Stimulated activated CD4-positive, alpha-beta T cell treated with anti-CD3 and anti-CD28 coated beads, Interleukin-1b, Interleukin-23, amount 100 ng/mL, for 48 hours (primary cell): ENCODE measurements around the gene SPTBN1.
"Not testable (repeated sequence)": the region's sequence is repeated elsewhere in the genome, so short reads cannot be mapped to it uniquely, and the experiment has no call there.

Experiments used
- DNase-seq: peaks from one replicate; pipeline ENCODE4 v3.0.0-alpha.2; 2020

The SPTBN1 gene

DNA sequence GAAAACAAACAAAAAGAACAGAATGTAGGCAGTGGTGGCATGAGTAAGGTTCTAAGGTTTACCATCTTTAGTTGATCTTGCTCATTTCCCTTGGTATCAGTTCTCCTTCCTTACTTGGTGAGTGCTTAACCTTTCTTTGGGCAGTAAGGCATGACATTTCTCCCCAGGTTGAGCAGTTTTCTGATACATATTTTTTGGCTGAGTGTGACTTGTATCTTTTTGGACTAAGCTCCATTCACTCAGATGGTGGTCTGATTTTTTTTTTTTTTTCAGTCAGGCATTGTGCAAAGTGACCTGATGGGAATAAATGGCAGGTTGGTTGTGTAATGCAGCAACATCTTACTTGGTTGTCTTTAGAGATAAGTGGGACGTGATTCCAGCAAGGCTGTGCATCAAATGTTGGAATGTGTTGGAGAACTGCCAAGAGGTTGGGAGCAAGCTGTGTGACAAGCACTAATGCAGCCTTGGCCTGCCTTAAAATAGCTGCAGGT lies 15.1 kb downstream of the SPTBN1 start:
- no peak for DNase-seq

DNA sequence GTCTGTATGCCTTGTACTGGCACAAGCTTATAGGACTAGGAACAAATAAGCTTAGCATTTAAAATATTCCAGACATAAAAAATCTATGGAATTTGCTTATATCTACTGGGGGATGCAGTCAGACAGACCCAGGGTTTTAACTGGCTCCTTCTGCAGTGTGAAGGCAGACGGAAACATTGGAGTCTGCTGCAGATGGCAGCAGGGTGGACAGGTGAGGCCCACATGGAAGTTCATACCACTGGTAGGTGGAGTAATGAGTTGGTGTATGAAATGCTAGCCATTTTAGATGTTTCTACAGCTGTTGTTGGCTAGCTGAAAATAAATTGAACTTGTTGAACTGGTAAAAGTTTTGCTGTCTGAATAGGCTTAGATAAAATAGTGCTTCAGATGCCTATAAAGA lies 17.7 kb downstream of the SPTBN1 start:
- no peak for DNase-seq

GRCh38 chr2:54475285-54475684 lies 19.2 kb downstream of the SPTBN1 start:
- no peak for DNase-seq

DNA sequence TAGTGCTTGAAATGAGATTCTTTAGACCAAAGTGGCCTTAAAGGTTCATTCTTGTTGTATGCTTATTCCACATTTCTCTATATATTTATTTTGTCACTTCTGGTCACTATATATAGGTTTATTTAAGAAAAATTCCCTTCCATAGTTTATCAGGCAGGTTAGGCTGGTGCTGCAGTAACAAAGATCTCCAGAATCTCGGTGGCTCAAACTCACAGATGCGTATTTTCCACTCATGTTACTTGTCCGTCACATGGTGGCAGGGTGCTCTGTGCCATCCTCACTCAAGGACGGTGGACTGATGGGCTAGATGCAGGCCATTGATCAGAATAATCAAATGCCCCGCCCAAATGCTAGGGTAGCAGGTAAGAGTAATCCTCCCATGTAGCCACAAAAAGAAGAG lies 19.8 kb downstream of the SPTBN1 start:
- DNase-seq = no peak

- no peak for DNase-seq
Measured at GRCh38 chr2:54476852-54477251, 20.7 kb downstream of the SPTBN1 start.

GRCh38 chr2:54477896-54478295 lies 21.8 kb downstream of the SPTBN1 start:
- no peak for DNase-seq

DNA sequence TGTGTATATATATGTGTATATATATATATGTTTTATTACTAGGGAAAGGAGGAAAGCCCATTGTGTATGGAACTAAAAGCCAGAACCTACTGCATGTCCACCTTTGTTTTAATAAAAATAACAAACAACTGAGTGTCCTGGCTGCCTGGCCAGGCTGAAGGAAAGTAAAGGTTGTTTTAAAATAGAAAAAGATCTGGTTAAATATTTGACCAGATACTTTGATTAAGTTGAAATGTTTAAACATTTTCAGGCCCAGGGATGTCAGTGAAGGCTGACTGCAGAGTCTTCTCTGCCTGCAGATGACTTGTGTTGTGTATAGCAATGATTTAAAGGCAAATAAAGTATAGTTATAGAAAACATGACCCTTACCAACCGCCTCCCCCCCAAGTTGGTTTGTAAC lies 22.8 kb downstream of the SPTBN1 start:
- DNase-seq = no peak

GRCh38 chr2:54479424-54479823 lies 23.3 kb downstream of the SPTBN1 start:
- DNase-seq = no peak

GRCh38 chr2:54480025-54480424 lies 23.9 kb downstream of the SPTBN1 start:
- no peak for DNase-seq

DNA sequence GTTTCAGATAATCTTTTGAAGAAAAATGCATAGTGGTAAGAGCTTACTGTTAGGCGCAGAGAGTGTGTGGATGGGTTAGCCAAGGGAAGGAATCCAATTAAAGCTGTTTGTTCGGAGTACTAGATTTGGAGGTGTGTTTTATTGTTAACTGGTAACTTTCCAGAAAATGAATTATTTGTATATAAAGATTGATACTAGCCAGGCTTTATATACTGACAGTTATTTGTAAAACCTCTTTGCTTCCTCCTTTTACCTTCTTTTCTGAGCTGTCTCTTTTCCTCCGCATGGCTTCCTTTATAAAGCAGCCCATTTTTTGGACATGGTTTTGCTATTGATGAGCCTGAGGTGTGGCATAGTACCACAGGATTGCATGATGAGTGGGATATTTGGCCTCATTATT lies 25.6 kb downstream of the SPTBN1 start:
- DNase-seq = no peak

- no peak for DNase-seq
Measured at GRCh38 chr2:54482715-54483114, 26.6 kb downstream of the SPTBN1 start.

DNA sequence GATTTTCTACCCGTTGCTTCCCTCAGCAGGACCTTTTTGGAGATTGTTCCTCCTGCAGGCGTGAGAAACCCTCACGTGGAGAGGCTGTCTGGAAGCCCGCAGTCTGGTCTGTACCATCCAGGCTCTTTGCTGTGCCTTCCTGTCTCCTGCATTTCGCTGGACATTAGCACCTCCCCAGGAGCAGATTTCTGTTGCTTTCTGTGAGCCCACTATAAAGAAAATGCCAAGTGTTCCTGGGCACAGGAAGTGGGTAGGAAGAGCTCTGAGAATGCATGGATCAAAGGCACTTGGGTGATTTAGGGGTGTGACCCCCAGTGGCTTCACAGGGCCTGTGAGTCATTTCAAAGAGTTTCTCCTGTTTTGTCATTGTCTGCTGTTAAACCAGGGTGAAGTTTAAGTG lies 27.3 kb downstream of the SPTBN1 start:
- DNase-seq = no peak

DNA sequence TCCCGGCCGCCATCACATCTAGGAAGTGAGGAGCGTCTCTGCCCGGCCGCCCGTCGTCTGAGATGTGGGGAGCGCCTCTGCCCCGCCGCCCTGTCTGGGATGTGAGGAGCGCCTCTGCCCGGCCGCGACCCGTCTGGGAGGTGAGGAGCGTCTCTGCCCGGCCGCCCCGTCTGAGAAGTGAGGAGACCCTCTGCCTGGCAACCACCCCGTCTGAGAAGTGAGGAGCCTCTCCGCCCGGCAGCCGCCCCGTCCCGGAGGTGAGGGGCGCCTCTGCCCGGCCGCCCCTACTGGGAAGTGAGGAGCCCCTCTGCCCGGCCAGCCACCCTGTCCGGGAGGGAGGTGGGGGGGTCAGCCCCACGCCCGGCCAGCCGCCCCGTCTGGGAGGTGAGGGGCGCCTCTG lies 29.6 kb downstream of the SPTBN1 start:
- not testable (repeated sequence) for DNase-seq

GRCh38 chr2:54486766-54487165 lies 30.6 kb downstream of the SPTBN1 start:
- no peak for DNase-seq

DNA sequence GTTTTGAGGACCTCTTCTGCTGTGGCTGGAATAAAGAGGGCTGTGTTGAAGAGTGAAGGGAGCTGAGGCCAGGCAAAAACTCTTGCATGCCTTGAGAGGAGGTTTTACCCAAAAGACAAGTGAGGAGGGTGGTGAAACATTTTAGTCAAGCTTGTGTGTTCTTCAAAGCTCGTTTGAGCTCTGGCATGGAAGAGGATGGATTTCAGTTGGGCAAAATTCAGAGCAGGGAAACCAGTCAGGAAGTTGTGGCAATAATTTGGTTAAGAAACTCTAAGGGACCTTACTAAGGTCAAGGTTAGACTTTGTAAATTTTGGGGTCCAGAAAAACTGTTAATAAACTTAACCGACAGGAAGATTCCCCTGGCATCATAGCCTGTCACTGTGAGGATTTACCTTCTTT lies 34.7 kb downstream of the SPTBN1 start:
- no peak for DNase-seq

DNA sequence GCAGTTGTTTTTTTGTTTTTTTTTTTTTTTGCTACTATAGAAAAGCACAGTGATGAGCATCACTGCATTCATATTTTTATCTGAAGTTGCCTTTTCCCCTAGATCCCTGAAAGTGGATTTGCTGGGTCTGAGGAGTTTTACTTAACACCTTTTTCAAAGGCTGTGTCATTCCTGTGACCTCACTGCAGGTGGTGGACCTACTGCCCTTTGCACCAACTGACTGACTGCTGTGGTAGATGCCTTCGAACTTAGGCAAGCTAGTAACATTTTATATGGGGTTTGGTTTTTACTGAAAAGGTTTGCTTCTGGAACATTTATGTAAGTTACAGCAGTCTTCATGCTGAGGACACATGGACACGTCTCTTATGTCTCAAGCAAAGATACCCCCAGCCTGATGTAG lies 36.2 kb downstream of the SPTBN1 start:
- DNase-seq = no peak

DNA sequence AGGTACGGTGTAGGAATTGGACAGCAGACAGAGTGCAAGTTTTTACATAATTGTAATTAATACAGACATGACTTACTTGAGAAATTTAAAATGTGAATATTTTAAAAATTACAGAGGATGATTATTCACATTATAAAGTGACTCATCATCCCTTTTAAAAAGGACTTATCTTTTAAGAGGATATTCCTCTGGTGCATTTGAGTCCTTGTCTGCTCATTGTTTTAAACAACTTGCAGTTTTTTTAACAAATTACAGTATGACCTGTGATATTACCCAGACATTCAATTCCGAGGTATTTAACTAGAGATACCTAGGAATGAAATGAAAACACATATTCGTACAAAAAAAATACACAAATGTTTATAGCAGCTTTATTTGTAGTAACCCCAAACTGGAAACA lies 38.0 kb downstream of the SPTBN1 start:
- no peak for DNase-seq

DNA sequence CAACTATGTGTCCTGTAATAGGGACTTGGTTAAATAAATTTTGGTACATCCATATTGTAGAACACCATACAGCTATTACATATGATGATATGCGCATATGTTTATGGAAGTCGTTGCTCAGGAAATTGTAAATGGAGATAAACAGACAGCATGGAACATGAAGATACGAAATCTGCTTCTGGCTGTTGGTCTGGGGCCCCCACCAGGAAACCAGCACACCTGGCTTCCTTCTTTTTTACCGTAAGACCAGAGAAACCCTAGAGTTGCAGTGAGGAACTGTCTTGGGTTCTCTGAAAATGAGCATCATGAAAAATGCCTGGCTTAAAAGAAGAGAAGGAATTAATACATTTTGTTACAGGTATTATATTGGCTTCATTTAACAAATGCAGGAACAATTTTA lies 40.8 kb downstream of the SPTBN1 start:
- no peak for DNase-seq

DNA sequence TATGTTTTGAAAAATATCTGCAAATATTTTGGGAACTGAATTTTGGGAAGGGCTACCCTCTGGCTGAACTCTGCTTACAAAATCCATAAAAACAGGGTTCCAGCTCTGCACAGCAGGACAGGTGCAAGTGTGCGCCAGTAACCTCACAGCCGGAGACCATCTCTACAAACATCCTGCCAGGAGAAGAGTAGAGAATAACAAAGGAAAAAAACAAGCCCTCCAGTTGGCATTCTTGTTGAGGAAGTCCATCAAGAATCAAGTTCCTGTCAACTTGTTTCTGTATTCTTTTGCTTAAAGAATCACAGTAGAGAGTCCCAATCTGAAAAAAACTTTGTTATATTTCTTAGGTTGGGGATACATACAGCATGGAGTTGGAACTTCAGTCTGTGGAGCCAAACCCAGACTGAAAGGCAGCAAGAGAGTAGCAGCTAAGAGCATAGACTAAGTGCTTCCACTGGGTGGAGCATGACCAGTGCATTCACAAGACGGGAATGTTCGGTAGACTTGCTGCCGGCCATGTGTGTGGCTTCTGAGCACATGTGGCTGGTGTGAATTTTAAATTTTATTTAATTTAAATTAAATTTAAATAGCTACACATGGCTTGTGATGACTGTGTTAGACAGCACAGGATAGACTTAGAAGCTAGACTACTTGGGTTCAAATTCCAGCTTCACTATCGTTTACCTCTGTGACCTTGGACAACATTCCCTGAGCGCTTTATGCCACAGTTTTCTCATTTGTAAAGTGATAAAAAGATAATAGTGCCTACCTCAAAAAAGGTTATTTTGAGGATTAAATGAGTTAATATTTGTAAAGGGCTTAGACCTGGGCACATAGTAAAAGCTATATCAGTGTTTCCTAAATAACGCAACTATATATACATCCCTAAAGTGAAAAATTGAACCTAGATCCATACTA lies 41.9 kb downstream of the SPTBN1 start:
- DNase-seq = no peak

- DNase-seq = no peak
Measured at GRCh38 chr2:54499661-54500060, 43.5 kb downstream of the SPTBN1 start.

DNA sequence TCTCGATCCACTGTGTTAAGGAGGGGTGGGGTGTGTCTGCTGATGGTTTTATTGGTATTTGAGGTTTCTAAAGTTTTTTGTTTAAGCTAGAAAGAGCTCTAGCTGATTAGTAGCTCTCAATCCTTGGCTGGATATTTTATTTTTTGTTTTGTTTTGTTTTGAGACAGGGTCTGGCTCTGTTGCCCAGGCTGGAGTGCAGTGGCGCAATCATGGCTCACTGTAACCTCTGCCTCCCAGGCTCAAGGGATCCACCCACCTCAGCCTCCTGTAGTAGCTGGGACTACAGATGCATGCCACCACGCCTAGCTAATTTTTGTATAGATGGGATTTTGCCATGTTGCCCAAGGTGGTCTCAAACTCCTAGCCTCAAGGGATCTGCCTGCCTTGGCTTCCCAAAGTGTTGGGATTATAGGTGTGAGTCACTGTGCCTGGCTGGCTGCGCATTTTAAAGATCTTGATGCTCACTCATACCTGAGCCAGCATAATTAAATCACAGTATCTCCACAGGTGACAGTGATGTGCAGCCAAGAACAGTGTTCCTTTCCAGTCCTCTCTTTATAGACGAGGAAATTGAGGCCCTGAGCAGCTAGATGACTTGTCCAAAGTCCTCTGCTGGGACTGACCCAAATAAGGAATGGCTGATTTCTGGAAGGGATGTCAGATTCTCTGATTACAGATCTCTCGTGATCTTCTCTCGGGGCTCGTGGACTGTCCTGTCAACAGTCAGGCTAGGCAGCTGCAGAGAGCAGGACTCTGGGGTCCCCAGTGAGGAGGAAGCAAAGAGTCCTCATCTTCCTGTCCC lies 44.5 kb downstream of the SPTBN1 start:
- no peak for DNase-seq

- DNase-seq = no peak
Measured at GRCh38 chr2:54502731-54503130, 46.6 kb downstream of the SPTBN1 start.

GRCh38 chr2:54503192-54503591 lies 47.1 kb downstream of the SPTBN1 start:
- DNase-seq = peak; percentile 11

GRCh38 chr2:54503828-54504227 lies 47.7 kb downstream of the SPTBN1 start:
- DNase-seq = no peak
